NCI-H187 (cell line): ENCODE measurements around the gene AARSD1.
"Not testable (repeated sequence)": the region's sequence is repeated elsewhere in the genome, so short reads cannot be mapped to it uniquely, and the experiment has no call there.

ENCODE experiments used
- DNase-seq, 2 experiments: peaks; one replicate each; lab custom pipeline; 2025; lab: John Stamatoyannopoulos, UW

AARSD1 gene, protein sequence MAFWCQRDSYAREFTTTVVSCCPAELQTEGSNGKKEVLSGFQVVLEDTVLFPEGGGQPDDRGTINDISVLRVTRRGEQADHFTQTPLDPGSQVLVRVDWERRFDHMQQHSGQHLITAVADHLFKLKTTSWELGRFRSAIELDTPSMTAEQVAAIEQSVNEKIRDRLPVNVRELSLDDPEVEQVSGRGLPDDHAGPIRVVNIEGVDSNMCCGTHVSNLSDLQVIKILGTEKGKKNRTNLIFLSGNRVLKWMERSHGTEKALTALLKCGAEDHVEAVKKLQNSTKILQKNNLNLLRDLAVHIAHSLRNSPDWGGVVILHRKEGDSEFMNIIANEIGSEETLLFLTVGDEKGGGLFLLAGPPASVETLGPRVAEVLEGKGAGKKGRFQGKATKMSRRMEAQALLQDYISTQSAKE

DNA sequence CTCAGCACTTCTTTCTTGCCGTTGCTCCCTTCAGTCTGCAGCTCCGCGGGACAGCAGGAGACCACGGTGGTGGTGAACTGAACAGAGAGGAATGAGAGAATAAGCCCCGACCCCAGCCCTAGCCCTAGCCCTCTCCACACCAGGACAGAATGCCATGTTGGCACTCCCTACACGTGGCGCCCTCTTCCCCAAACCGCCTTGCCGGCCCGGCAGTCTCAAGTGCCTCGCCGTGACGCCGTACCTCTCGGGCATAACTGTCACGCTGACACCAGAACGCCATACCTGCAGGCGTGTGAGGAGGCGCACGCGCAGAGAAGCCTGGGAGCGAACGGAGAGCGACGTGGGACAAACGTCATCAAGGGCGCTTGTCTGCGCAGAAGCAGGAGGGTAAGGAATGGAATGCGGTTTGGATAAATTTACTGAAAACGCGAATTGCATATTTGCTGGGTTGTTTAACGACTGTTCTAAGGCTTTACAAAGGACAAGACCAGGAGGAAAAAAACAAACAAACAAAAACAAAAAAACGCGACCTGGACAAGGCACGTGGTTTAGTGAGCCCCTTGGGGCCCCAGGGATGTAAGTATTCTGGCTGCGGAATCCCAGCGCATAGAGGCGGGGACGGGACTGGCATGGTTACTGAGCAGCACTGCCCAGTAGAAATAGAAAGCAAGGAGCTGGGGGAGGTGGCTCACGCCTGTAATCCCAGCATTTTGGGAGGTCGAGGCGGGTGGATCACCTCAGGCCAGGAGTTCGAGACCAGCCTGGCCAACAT, at the start of gene AARSD1:
TSS of gene AARSD1 (minus strand) at position 294 of the 772 bp plus-strand sequence. CDS start at position 280, 14 bp downstream.
- DNase-seq: peak; percentile 81 to 82

DNA sequence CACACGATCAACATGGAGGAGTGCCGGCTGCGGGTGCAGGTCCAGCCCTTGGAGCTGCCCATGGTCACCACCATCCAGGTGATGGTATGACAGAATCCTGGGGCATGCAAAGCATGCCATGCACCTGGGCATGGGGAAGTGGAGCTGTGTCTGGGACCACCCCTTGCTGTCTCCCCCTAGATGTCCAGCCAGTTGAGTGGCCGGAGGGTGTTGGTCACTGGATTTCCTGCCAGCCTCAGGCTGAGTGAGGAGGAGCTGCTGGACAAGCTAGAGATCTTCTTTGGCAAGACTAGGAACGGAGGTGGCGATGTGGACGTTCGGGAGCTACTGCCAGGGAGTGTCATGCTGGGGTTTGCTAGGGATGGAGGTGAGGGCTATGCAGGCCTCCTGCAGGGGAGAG, 49.0 kb upstream of the AARSD1 start:
- DNase-seq: no peak

DNA sequence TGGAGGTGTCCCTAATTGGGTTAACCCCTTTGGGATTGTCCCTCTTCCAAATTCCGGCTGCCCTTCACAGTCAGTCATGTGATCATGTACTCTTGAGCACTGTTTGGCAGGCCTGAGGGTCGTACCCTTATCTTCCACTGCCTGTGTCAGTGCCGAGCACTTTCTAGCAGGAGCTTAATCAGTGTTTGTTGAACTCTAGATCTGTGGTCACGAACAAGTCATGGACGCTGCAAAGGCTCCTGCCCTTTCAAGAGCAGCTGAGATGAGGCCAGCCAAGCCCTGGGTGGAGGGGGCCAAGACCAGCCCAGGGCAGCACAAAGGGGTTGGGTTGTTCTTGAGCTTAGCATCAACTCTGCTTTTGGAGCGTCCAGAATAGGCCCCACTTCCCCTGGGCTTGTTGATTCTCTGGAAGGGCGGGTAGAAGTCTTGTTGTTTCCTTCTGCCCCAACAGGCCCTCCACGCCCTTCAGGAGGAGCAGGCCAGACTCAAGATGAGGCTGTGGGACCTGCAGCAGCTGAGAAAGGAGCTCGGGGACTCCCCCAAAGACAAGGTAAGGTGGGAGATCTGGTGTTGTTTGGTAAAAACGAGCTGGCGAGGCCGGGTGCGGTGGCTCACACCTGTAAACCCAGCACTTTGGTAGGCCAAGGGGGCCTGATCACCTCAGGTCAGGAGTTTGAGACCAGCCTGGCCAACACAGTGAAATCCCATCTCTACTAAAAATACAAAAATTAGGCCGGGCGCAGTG, 47.6 kb upstream of the AARSD1 start:
- no peak for DNase-seq

DNA sequence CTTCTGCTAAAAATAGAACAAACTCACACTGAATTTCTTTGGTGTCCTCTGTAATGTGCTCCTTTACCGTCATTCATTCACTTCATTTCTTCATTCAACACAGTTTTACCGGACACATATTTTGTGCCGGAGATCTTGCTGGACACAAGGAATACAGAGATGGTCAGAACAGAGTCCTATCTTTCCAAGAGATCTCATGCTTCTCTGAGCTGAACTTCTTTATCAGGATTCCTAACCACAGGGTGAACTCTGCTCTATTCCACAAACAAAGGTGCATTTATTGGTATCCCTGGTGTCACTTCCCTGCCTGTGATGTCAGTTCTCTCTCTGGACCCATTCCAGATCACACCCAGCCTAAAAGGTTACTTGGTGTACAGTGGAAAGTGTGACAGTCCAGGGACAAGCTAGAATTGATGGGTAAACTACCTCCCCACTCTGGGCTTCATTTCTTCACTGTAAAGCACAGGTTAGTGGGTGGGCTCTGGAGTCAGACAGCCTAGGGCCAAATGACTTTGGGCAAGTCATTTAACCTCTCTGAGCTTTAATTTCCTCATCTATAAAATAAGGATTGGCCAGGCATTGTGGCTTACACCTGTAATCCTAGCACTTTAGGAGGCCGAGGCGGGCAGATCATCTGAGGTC, 46.5 kb upstream of the AARSD1 start:
- DNase-seq: no peak

DNA sequence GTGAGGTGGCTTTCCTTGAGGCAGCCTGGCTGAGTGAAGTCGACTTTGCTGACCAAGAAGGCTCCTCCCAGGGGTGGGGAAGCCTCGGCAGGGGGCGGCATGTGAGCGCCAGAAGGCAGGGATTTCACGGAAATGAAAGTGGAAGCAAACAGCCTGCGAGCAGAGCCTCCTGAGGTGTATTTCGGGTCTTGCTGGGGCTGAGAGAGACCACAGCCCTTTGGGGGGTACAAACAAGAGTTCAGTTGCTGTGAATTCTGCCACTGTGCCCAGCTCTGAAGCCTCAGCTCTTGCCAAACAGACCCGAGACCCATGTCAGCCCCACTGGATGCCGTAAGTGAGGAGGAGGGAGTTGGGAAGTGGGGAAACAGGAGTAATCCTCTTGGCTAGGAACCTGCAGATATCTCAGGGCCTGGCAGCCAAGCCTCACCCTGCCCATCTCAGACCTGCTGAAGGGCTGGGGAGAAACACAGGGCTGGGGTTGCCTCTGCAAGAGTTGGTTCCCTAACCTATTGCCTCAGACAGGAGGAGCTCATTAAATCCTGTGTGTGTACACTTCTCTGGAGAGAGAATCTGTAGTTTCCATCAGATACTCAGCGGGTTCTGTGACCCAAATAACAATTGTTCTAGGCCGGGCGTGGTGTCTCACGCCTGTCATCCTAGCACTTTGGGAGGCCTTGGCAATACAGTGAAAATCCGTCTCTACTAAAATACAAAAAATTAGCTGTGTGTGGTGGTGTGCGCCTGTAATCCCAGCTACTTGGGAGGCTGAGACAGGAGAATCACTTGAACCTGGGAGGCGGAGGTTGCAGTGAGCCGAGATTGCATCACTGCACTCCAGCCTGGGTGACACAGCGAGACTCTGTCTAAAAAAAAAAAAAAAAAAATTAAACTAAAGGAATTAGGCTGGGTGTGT, 42.6 kb upstream of the AARSD1 start, which contains the start of gene IFI35:
TSS of gene IFI35 (plus strand) at position 146 of the 913 bp plus-strand sequence. CDS start at position 310, 164 bp downstream.
- DNase-seq: no peak

DNA sequence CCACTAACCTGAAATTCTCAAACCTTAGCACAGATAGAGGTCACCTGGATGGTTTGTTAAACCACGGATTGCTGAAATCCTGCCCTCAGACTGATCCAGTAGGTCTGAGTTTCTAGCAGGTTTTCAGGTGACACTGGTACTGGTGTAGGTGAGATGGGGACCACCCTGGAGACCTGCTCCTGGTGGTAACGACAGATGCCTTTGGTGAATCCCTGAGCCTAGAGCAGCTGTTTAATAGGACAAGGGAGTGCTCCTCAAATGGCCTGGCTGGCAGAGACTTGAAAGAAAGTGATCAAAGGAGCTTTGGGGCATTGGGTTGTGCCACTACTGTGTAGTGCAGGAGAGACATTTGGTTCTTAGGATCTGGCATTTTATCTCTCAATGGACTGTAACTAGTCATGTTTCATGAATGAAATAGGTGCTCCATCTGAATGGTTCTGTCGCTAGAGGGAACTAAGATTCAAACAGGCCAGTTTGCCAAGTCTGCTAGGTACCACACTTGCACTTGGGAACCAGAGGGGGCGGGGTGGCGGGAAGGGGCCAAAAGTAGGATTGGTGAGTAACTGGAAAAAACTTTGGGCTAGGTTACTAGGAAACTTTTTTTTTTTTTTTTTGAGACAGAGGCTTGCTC, 39.4 kb upstream of the AARSD1 start:
- DNase-seq: no peak

DNA sequence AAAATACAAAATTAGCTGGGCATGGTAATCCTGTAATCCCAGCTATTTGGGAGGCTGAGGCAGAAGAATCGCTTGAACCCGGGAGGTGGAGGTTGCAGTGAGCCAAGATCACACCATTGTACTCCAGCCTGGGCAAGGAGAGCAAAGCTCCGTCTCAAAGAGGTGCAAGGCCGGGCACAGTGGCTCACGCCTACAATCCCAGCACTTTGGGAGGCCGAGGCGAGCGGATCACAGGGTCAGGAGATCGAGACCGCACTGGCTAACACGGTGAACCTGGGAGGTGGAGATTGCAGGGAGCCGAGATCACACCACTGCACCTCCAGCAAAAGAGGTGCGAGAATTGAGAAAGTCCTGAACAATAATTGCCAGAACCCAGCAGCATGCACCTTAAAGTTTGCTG, 36.6 kb upstream of the AARSD1 start:
- DNase-seq: not testable (repeated sequence)

DNA sequence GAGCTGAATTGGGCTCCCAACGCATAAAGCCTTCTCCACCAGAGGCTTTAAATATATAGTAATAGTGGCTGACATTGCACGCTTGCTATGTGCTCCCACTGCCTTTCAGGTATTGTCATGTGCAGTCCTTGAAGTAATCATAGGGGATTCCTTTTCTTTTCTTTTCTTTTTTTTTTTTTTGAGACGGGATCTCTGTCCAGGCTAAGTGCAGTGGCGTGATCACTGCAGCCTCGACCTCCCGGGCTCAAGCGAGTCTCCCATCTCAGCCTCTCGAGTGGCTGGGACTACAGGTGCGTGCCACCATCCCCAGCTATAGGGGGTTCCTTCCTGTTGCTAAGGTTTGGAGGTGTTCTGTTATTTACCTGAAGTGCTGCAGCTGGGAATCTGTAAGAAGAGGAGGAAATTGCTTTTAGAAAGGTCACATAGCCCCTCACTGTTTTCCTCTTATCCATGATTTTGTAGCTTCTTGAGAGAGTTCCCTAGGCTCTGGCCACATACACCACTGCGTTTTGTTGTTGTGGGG, 34.8 kb upstream of the AARSD1 start:
- no peak for DNase-seq

DNA sequence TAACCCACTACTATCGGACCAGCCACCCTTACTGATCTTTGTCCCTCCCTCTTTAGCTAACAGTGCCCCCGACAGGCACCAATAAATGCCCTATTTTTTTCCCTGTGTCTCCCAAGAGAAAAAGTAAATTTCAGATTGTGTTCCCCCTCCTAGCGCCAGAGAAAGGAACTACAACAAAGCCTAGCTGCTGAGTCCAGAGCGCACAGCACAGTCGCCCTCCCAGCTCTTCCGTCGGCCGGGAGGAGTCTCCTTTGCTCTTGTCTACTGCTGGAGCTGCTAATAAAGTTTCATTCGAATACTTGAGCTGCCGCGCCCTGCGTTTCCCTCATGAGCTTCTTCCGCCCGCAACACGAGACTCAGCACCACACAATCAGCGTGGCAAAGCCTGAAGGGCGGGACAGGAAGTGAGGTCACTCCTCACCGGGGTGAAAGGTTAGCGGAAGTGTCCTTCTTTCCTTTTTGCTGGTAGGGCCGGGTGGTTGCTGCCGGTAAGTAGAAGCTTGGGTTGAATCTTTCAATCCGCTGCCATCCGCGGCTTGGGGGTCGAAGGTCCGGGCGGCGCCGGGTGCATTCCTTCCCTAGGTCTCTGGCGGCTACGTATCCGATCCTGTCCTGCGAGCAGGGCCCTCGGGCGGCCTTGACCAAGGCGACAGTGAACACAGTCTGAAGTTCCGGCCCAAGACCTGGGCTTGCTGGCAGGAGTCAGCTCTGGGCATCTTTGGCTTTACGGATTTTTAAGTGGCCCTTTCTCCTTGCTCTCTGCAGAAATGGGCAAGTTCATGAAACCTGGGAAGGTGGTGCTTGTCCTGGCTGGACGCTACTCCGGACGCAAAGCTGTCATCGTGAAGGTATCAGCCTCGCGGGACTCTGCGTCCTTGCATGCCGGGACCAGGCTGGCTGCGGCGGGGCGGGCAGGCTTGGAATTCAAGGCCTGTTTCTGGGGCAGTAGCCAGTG, 34.0 kb upstream of the AARSD1 start, which contains the start of gene RPL27:
TSS of gene RPL27 (plus strand) at position 436 of the 955 bp plus-strand sequence. CDS start at position 768, 332 bp downstream.
- DNase-seq: peak; percentile 96 to 98

DNA sequence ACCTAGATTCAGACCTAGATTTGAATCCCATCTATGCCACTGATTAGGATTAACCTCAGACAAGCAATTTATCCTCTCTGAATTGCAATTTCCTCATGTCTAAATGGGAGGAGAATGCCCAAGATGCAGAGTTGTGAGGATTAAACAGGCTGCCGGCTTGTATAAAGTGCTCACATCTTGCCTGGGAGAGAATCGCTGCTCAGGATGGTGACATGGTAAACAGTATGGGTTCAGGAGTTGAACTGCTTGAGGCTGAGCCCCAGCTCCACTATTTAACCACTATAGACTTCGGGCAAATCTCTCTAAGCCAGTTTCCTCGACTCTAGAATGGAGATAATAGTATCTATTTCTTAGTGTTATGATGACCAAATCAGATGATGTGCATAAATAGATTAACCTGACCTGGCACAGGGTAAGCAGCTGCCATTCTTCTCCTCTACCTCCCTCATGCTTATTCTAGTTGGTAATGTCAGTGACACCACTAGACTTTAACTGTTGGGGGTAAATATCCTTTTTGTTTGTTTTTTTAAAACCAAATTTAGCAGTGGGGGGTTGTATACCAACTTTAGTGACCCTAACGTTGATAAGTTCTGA, 33.2 kb upstream of the AARSD1 start:
- no peak for DNase-seq

DNA sequence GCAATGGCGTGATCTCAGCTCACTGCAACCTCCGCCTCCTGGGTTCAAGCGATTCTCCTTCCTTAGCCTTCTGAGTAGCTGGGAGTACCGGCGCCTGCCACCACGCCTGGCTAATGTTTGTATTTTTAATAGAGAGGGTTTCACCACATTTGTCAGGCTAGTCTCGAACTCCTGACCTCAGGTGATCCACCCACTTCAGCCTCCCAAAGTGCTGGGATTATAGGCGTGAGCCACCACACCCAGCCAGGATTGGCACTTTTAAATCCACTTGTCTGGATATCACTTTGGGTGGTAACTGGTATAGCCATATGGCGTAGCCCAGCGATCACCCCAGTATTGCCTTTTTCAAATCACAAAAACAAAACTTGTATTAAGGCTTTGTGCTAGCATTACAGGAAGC, 29.7 kb upstream of the AARSD1 start:
- DNase-seq: not testable (repeated sequence)

DNA sequence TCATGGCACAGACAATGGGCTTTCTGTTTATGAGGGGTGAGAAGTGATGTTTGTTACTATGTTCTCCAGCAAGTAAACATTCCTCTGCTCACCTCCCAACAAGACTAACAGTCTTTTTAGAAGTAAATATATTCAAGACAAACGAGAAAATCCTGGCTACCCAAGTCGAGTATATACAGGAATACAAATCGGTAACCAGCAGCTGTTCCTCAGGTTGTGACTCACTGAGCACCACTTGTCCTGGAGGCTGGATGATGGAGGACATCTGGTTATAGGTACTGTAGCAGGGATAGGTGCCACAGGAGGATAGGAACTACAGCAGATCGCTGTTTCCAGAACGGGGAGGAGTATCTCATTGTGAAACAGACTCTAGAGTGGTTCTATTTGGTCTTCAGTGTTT, 28.6 kb upstream of the AARSD1 start:
- DNase-seq: no peak

DNA sequence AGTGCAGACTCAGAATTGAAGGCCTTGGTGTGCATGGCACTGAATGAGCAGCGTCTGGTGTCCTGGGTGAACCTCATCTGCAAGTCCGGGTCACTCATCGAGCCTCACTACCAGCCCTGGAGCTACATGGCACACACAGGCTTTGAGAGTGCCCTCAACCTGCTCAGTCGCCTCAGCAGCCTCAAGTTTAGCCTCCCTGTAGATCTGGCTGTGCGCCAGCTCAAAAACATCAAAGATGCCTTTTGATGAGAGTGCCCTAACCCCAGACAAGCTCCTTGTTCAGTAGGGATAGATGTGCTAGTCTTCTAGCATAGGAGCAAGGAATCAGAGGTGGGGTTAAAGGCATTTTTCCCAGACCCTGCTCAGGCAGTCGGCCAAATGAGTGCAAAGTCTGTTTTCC, 27.2 kb upstream of the AARSD1 start:
- DNase-seq: no peak

DNA sequence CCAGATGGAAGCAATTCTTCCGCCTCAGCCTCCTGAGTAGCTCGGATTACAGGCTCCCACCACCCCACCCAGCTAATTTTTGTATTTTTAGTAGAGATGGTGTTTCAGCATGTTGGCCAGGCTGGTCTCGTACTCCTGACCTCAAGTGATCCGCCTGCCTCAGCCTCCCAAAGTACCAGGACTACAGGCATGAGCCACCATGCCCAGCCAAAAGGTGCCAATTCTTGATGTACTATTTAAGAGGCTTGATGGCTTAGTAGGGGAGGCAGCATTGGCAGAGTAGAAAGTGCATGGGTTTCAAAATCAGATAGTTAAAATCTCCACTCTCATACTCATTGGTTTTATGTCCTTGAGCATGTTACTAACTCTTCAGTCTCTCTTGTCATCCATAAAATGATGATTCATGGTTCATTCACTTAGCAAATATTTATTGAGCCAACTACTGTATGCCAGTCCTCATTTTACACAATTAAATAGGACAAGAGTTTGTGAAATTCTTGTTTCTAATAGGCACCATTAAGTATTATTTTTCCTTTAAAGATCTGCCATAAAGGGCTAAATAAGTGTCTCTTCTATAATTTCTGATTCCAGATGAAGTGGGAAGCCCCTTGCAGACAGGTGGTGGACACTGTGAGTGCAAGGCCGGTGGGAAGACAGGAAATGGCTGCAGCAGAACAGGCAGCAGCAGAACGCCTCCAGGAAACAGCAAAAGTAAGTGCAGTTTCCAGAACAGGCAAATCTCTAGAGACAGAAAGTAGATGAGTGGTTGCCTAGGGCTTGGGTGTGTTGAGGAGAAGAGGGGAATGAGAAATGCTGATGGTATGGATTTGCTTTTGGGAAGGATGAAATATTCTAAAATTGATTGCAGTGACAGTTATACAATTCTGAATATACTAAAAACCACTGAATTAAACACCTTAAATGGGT, 25.7 kb upstream of the AARSD1 start:
- DNase-seq: no peak

DNA sequence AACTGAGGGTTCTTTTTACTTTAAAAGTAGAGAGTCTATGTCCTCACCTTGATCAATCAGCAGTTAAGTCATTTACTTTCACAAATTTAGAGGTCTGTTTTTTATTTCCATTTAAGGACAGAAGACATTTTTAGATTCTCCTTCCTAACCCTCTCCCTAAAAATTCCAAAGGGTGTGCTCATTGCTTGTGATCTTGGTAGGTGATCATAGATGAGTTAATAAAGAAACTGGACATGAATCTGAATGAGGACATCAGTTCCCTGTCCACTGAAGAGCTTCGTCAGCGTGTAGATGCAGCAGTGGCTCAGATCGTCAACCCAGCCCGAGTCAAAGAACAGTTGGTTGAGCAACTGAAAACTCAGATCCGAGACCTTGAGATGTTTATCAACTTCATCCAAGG, 24.9 kb upstream of the AARSD1 start:
- no peak for DNase-seq

DNA sequence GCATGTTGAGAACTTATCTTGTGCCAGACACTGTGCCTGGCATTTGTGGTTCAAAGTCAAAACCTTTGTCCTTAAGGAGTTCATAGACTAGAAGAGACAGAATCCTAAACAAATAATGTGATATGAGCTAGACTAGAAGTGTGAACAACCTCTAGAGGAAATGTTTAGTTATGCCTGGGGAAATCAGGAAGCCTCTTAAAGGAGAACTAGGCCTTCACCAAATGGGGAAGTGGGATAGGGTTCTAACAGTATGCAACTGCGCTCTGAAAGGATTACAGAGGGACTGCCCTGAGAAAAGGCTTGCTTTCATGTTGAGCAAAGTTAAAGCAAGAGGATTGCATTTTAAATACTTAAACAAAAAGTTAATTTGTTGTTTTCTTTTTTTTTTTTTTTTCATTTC, 21.0 kb upstream of the AARSD1 start:
- DNase-seq: no peak

DNA sequence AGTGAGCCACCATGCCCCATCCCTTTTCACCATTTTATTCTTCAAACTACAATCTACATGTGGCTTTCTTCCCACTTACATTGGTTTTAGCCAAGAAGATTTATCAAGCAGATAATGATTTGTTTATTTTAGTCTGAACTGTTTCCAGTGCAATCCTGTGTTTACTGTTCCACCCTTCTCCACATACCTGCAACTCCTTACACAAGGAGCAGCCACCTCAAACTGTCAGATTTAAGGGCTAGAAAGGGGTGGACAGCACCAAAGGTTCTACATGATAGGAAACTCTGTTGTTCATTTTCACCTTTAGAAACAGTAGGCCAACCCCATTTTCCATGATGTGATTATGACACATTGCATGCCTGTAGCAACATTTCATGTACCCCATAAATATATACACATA, 18.0 kb upstream of the AARSD1 start:
- no peak for DNase-seq
